Muscle of leg (tissue), 11 donors: ENCODE measurements around the gene AGAP1. TPM values are rescaled to one million over a fixed set of nuclear protein-coding genes. Genes with fewer than 3 reads are reported as not detected.

ENCODE experiments used
- DNase-seq: peaks from one replicate; pipeline ENCODE4 v3.0.0; 2013
- H3K27ac ChIP-seq: one replicate; pipeline ENCODE4 v1.5.1; 2013; ENCODE audit warnings: mild to moderate bottlenecking, low read length, control low read depth
- H3K27me3 ChIP-seq: one replicate; pipeline ENCODE4 v1.6.1; 2013; ENCODE audit warnings: low read length; ENCODE audit not compliant: control insufficient read depth, insufficient read depth
- H3K36me3 ChIP-seq: one replicate; pipeline ENCODE4 v1.6.1; 2013; ENCODE audit warnings: low read length; ENCODE audit not compliant: control insufficient read depth, insufficient read depth
- H3K4me1 ChIP-seq: one replicate; pipeline ENCODE4 v1.6.1; 2013; ENCODE audit warnings: low read length; ENCODE audit not compliant: control insufficient read depth, insufficient read depth
- H3K4me3 ChIP-seq: one replicate; pipeline ENCODE4 v1.5.1; 2013; ENCODE audit warnings: low read length, control low read depth
- H3K9me3 ChIP-seq: replicated peaks from 2 replicates; pipeline ENCODE4 v1.6.1; 2013; ENCODE audit warnings: low read depth, low read length; ENCODE audit not compliant: control insufficient read depth
- WGBS: methylation state at CpG from one replicate; pipeline ENCODE4 v1.1.5; 2013; ENCODE audit warnings: missing lambda C conversion rate; ENCODE audit not compliant: insufficient coverage; 5-methylcytosine and 5-hydroxymethylcytosine counted together
- polyA plus RNA-seq, 8 donors: library from polyadenylated mRNA; unstranded; fragments of 120-200 nt; gene quantifications; one replicate each; pipeline versions ENCODE4 v1.2.1 to v1.2.3, GENCODE V29; 2013; ENCODE audit warnings: inconsistent platforms in 1 of 8, low replicate concordance in 1 of 8; ENCODE audit not compliant: insufficient read length in 8 of 8, insufficient read depth in 1 of 8
- total RNA-seq: library from RNA; stranded (reverse); fragments of 120-200 nt; gene quantifications from one replicate; pipeline ENCODE4 v1.2.4, GENCODE V29; 2013

The AGAP1 gene
- total and polyA plus RNA-seq, 9 donors: 19.1 to 32.0 (median 26.8) TPM

DNA sequence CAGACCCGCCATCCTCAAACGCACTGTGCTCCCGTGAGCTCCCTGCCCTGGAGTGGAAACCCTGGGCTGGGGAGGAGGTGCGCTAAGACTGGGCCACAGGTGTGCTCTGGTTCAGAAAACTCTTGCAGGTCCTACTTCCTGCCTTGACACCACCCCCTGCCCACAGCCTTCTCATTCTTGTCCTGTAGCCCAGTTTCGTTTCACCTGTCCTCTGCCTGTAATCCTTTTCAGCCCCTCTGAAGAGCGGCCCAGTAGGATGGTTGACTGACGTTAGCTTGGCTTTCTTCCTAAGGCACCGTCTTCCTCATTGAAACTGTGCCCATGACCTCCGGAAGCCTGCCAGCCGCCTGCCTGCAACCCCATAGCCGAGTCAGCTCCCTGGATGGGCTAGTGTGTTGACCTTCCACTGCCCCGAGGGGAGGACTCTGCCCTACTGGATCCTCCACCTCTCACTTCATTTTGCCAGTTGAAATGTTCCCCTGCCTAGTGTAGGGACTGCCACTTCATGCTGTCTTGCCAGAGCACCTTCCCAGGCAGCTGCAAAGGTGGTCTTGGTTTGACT is 116.9 kb downstream of the AGAP1 start:
- H3K27me3 ChIP-seq: no peaks in the 10 kb centered on the region
- H3K36me3 ChIP-seq: no peaks in the 10 kb centered on the region
- H3K4me1 ChIP-seq: peaks cover 54% of the 10 kb centered on the region
- H3K9me3 ChIP-seq: no peaks in the 10 kb centered on the region
- no peak overlapping the region for H3K4me3 ChIP-seq
- 94% methylated on average over 11 of the region's 12 CpGs for WGBS
- no peak overlapping the region for H3K27ac ChIP-seq
- DNase-seq: no peak

DNA sequence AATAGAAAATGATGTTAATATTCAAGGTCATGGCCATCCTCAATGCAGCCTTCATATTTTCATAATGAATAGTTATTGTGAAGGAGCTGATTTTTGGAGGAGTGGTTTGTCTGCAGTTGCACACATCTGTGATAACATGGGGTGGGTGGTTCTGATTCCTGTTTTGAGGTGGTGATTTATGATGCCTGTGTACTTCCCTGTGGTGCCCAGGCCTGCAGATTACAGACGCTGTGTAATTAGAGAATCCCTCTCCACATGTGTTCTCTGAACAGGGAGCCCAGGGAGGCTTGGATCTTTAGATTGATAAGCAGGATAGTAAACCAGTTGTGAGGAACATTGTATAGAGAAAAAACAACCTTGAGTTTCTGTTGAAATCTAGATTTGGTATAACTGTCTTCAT is 117.5 kb downstream of the AGAP1 start:
- no peaks in the 10 kb centered on the region for H3K27me3 ChIP-seq
- DNase-seq: no peak
- no peaks in the 10 kb centered on the region for H3K36me3 ChIP-seq
- no peak overlapping the region for H3K27ac ChIP-seq
- no peaks in the 10 kb centered on the region for H3K9me3 ChIP-seq
- H3K4me1 ChIP-seq: peaks cover 52% of the 10 kb centered on the region
- WGBS: no CpG with 5 or more reads among the region's 1 CpG
- H3K4me3 ChIP-seq: no peak overlapping the region

DNA sequence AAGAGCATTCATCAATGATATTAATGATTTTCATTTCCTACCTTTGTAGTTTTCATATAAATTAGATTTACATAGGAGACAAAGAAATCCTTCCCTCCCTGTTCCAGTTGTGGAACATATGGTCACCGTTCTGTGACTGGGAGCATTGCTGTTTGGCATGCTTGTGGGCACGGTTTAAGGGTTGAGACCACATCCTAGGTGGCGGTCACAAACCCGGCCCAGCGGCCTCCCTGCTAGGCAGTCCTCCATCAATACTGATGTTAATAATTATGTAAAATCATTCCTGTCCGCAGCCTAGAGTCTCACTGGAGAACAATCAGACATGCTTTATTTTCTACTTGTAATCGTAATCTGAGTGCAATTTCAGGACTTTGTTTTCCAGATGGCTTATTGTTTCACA is 117.9 kb downstream of the AGAP1 start:
- no CpG with 5 or more reads among the region's 7 CpGs for WGBS
- DNase-seq: no peak
- H3K27me3 ChIP-seq: no peaks in the 10 kb centered on the region
- H3K4me1 ChIP-seq: peaks cover 54% of the 10 kb centered on the region
- H3K4me3 ChIP-seq: no peak overlapping the region
- H3K36me3 ChIP-seq: no peaks in the 10 kb centered on the region
- no peak overlapping the region for H3K27ac ChIP-seq
- no peaks in the 10 kb centered on the region for H3K9me3 ChIP-seq

DNA sequence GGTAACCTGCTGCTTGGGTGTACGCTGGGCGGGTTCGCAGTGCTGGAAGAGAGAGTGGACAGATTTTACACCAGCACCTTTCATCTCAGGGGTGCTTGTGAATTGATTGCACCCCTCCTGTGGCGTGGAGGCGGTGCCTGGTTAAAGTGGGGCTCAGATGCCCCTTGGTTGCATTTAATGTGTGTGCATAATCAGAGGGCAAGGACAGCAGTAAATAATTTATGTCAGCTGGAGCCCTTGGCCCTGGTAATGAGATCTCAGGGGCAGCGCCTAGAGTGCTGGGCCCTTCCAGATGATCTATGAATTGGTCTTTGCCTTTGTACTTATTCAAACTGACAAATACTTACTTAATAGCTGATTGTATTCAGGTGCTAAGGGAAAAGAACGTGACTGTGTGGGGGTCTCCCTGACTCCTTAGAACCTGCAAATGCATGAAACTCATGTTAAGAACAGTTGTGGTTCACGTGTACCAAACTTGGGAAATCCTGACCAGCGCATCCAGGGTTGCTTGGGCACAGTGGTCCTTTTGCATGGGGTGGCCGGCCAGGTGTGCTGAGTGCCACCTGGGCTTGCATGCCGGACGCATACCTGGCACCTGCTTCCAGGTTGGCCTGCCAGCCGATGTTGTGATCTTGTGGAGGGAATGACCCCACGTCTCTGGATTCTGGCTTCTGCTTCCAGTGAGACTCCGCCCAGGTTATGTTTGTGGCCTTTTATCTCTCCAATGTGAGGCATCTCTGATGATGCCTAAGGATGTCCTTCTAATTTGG is 118.5 kb downstream of the AGAP1 start:
- Histone ChIP-seq H3K27me3 (no peaks in the 10 kb centered on the region), H3K9me3 (no peaks in the 10 kb centered on the region), H3K36me3 (no peaks in the 10 kb centered on the region), H3K27ac (no peak overlapping the region), H3K4me3 (no peak overlapping the region), H3K4me1 (peaks cover 52% of the 10 kb centered on the region)
- WGBS: 87% methylated on average over 9 of the region's 15 CpGs
- no peak for DNase-seq

DNA sequence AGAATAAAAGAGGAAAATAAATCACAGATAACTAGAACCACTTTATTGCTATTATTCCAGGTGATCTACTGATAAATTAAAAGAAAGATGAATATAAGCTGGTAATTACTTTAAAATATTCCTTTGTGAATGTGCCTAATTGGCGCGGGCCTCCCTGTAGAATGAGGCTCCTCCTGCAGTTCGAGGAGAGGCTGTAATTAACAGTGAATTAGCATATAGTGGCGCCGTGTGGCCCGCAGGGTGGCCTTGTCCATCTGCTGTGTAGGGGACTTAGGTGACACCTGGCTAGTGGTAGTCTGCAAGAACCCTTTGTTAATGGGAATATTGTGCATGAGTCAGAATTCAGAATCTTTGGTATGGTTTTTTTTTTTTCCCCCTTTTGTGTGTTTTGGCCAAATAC is 119.8 kb downstream of the AGAP1 start:
- H3K4me1 ChIP-seq: peaks cover 43% of the 10 kb centered on the region

DNA sequence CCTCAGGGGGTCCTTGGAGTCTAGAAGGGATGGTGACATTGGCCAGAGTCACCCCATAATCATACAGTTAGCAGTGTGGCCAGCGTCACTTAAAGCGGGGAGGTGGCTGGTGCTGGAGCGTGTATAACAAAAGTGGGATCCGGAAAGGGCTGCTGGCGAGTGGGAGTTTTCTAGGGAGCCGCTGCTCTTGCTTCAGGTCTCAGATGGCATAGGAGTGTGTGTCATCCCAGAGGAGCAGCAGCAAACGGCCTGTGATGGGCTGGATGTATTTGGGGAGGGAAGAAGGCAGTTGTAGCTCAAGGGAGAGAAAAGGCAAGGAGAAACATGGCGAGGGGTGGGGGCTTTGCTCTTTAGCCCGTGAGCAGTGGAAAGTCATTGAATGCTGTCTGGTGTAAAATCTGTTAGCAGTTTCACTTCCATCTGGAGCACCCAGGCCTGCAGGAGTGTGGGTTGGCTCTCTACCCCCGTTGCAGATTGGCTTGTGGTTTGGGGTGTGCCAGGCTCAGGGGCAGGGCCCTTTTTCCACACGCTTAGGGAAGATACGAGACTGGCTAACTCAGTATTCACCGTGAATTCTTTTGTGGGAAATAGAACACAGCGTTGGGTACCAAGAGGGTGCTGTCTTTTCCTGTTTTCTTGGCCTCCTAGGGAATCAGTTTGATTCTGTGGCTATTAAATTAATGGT is 120.5 kb downstream of the AGAP1 start:
- H3K4me3 ChIP-seq: no peak overlapping the region
- peak overlapping the region; percentile 90 for H3K27ac ChIP-seq
- no peaks in the 10 kb centered on the region for H3K27me3 ChIP-seq
- peaks cover 37% of the 10 kb centered on the region for H3K4me1 ChIP-seq
- WGBS: 82% methylated on average over 11 of the region's 14 CpGs
- no peaks in the 10 kb centered on the region for H3K9me3 ChIP-seq
- DNase-seq: peak; percentile 51
- no peaks in the 10 kb centered on the region for H3K36me3 ChIP-seq

More for the DNA sequence above, 119.8 kb downstream of the AGAP1 start:
- no peak overlapping the region for H3K4me3 ChIP-seq
- peak overlapping the region; percentile 11 for H3K27ac ChIP-seq
- no peaks in the 10 kb centered on the region for H3K36me3 ChIP-seq
- 100% methylated on average over 3 of the region's 6 CpGs for WGBS
- H3K9me3 ChIP-seq: no peaks in the 10 kb centered on the region
- no peak for DNase-seq
- H3K27me3 ChIP-seq: no peaks in the 10 kb centered on the region

DNA sequence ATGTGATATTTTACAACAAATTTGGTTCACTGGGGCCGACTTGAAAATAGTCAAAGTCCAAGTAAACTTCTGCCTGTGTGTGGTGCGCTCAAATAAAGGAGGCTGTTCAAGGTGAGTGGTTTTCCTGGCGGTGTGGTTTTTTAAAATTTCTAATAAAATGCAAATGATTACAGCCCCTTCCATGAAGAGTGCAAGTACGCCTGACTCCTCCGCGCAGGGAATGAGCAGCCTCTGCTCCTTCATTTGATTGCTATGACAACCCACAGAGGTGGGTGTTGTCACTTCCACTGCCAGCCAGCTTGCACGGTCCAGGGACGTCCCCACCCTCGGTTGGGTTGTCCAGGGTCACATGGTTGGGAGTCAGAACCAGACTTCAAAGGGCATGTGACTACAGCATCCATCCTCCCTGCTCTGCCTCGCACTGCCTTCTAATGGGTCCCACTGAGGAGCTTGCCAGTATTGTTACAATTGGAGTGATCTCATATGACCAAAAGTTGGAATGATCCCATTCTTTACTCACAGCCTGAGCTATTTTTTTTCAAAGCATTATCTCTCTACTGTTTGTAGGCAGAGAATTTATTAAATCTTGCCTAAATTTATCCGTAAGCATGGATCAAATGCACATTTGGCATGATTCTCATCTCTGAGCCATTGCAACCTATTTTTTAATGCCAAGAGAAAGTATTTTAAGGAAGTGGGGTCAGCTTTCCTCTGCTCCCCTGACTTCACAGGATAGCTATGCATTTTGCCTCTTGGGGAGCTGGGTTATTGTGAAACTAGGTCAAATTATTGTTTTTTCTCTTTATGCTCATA is 121.3 kb downstream of the AGAP1 start:
- Histone ChIP-seq H3K4me3 (no peak overlapping the region), H3K9me3 (no peaks in the 10 kb centered on the region)
- WGBS: 40% methylated on average over 2 of the region's 11 CpGs

DNA sequence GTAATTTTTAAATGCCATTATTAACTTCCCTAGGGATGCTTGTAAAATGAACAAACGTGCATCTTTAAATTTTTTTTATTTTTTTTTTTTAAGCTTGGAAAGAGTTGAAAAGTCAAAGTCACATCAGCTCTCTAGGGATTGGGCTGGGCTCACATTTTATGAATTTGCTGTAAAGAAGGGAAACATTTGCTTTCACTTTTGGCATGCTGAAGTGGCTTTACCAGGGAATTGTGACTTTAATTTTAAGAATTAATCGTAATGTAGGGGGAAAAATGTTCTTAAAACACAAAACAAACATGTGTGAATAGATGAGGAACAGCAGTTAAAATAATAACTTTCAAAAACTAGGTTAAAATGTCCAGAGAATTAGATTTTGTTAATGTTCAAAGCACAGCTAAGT is 123.0 kb downstream of the AGAP1 start:
- no peak overlapping the region for H3K4me3 ChIP-seq
- no peaks in the 10 kb centered on the region for H3K27me3 ChIP-seq
- H3K9me3 ChIP-seq: no peaks in the 10 kb centered on the region
- no peaks in the 10 kb centered on the region for H3K36me3 ChIP-seq
- peak overlapping the region; percentile 90 for H3K27ac ChIP-seq
- peaks cover 43% of the 10 kb centered on the region for H3K4me1 ChIP-seq
- DNase-seq: peak; percentile 97
- WGBS: no CpG with 5 or more reads among the region's 2 CpGs

More for the DNA sequence above, 121.3 kb downstream of the AGAP1 start:
- DNase-seq: peak; percentile 97
- peak overlapping the region; percentile 90 for H3K27ac ChIP-seq
- H3K27me3 ChIP-seq: no peaks in the 10 kb centered on the region
- peaks cover 39% of the 10 kb centered on the region for H3K4me1 ChIP-seq
- H3K36me3 ChIP-seq: no peaks in the 10 kb centered on the region

DNA sequence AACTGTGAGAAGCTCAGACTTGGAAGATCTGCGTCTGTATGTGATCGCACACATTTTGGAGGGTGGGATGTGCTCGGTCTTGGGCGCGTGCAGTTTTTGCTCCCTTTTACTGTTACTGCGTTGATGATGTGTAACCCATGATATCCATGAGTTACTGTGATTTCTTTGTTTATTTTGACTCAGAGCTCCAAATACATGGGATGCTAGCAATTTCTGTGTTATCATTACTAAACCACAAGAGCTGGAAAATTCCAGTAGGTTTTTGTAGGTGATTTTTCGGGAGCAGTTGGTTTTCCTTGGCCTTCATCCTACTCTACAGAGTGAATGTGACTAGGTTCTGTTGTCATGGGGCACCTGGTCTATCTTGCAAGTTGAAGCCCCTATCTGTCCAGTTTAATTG is 124.2 kb downstream of the AGAP1 start:
- WGBS: no CpG with 5 or more reads among the region's 7 CpGs
- DNase-seq: no peak
- H3K9me3 ChIP-seq: no peaks in the 10 kb centered on the region
- H3K4me1 ChIP-seq: peaks cover 46% of the 10 kb centered on the region
- no peaks in the 10 kb centered on the region for H3K36me3 ChIP-seq
- H3K27me3 ChIP-seq: no peaks in the 10 kb centered on the region
- no peak overlapping the region for H3K27ac ChIP-seq
- H3K4me3 ChIP-seq: no peak overlapping the region

DNA sequence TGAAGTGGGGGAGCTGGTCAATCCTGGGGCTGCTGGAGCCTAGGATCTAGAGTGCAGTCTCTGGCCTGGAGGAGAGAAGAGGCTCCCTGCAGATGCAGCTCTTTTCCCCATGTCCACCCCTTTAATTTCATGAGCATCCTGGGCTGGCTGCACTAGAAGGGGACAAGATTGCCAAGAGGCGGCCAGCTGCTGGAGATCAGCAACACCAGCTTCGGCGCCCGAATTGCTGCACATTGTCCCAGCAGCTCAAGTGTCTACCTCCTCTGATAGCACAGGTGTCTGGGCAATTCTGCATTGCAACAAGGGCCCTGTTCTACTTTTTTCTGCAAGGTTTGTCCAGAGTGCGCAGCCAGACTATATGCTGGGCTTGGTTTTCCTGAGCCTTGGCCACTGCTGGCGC is 125.7 kb downstream of the AGAP1 start:
- no peak overlapping the region for H3K4me3 ChIP-seq
- H3K27me3 ChIP-seq: no peaks in the 10 kb centered on the region
- peaks cover 48% of the 10 kb centered on the region for H3K4me1 ChIP-seq
- no peaks in the 10 kb centered on the region for H3K36me3 ChIP-seq
- 90% methylated on average over 6 of the region's 6 CpGs for WGBS
- peak; percentile 40 for DNase-seq
- H3K27ac ChIP-seq: no peak overlapping the region
- no peaks in the 10 kb centered on the region for H3K9me3 ChIP-seq
